C1 segment of cervical spinal cord (tissue), 14 donors: ENCODE data around the gene FSIP1.

Experiments used
- DNase-seq, 14 donors: peaks; one replicate each; lab custom pipeline; 2025; lab: John Stamatoyannopoulos, UW

The FSIP1 gene

GRCh38 chr15:39646425-39646824 lies 136.2 kb downstream of the FSIP1 start:
- no peak for DNase-seq

GRCh38 chr15:39645976-39646257 lies 136.7 kb downstream of the FSIP1 start:
- no peak for DNase-seq

- no peak for DNase-seq
Measured at GRCh38 chr15:39645138-39645975, 137.3 kb downstream of the FSIP1 start.

- no peak for DNase-seq
Measured at GRCh38 chr15:39644136-39644535, 138.5 kb downstream of the FSIP1 start.

- no peak for DNase-seq
Measured at GRCh38 chr15:39643727-39644126, 138.9 kb downstream of the FSIP1 start.

- no peak for DNase-seq
Measured at GRCh38 chr15:39642011-39642640, 140.5 kb downstream of the FSIP1 start.

- DNase-seq, result no peak
Measured at GRCh38 chr15:39641191-39641889, 141.3 kb downstream of the FSIP1 start.

GRCh38 chr15:39640665-39641064 lies 142.0 kb downstream of the FSIP1 start:
- DNase-seq, result no peak

GRCh38 chr15:39639037-39639436 lies 143.6 kb downstream of the FSIP1 start:
- no peak for DNase-seq

- DNase-seq, result no peak
Measured at GRCh38 chr15:39638041-39638440, 144.6 kb downstream of the FSIP1 start.

GRCh38 chr15:39631357-39631756 lies 151.3 kb downstream of the FSIP1 start:
- DNase-seq, result no peak

GRCh38 chr15:39629906-39630305 lies 152.7 kb downstream of the FSIP1 start:
- no peak for DNase-seq

GRCh38 chr15:39629371-39629770 lies 153.3 kb downstream of the FSIP1 start:
- no peak for DNase-seq

GRCh38 chr15:39628546-39629257 lies 153.9 kb downstream of the FSIP1 start:
- DNase-seq, result peak in 1 of 14 donors; percentile 4

GRCh38 chr15:39628144-39628508 lies 154.5 kb downstream of the FSIP1 start:
- DNase-seq, result no peak

GRCh38 chr15:39627451-39628143 lies 155.0 kb downstream of the FSIP1 start:
- DNase-seq, result no peak

- DNase-seq, result no peak
Measured at GRCh38 chr15:39625856-39626255, 156.8 kb downstream of the FSIP1 start.

GRCh38 chr15:39625451-39625850 lies 157.2 kb downstream of the FSIP1 start:
- peak in 2 of 14 donors; percentile 3 to 8 for DNase-seq

- peak in 1 of 14 donors; percentile 29 for DNase-seq
Measured at GRCh38 chr15:39624806-39625205, 157.8 kb downstream of the FSIP1 start.

- no peak for DNase-seq
Measured at GRCh38 chr15:39623529-39623931, 159.1 kb downstream of the FSIP1 start.
